GM21515 (cell line): ENCODE results near the gene CD28.

Experiments used
- ATAC-seq: cut with Tn5 transposase; IDR thresholded peaks from one replicate; pipeline ENCODE4 v1.9.1; 2021; ENCODE audit not compliant: unreplicated experiment

CD28 gene

GRCh38 chr2:203706403-203706802, at the start of gene CD28:
CD28 (plus strand) TSS chr2:203706639; CDS start chr2:203706697, 58 bp downstream.
- peak; percentile 100 for ATAC-seq

- ATAC-seq, result peak; percentile 86
These were observed 46.9 kb upstream of the CD28 start for GRCh38 chr2:203659331-203660049.

GRCh38 chr2:203660465-203660864, 46.0 kb upstream of the CD28 start:
- ATAC-seq, result no peak

- ATAC-seq, result no peak
These were observed 45.0 kb upstream of the CD28 start for GRCh38 chr2:203661279-203661908.

GRCh38 chr2:203662487-203662886, 44.0 kb upstream of the CD28 start:
- ATAC-seq, result no peak

- ATAC-seq, result no peak
These were observed 43.5 kb upstream of the CD28 start for GRCh38 chr2:203662951-203663350.

GRCh38 chr2:203664029-203664755, 42.2 kb upstream of the CD28 start:
- ATAC-seq, result no peak

GRCh38 chr2:203667838-203668237, 38.6 kb upstream of the CD28 start:
- ATAC-seq, result no peak

GRCh38 chr2:203669820-203670219, 36.6 kb upstream of the CD28 start:
- ATAC-seq, result no peak

GRCh38 chr2:203670939-203671338, 35.5 kb upstream of the CD28 start:
- no peak for ATAC-seq

- ATAC-seq, result no peak
These were observed 34.6 kb upstream of the CD28 start for GRCh38 chr2:203671876-203672275.

GRCh38 chr2:203672856-203673255, 33.6 kb upstream of the CD28 start:
- no peak for ATAC-seq

- peak; percentile 94 for ATAC-seq
These were observed 32.5 kb upstream of the CD28 start for GRCh38 chr2:203673933-203674332.

GRCh38 chr2:203675086-203675485, 31.4 kb upstream of the CD28 start:
- ATAC-seq, result no peak

- ATAC-seq, result no peak
These were observed 27.5 kb upstream of the CD28 start for GRCh38 chr2:203678971-203679370.

GRCh38 chr2:203679401-203679800, 27.0 kb upstream of the CD28 start:
- ATAC-seq, result no peak

GRCh38 chr2:203681978-203682377, 24.5 kb upstream of the CD28 start:
- no peak for ATAC-seq

- ATAC-seq, result no peak
These were observed 23.7 kb upstream of the CD28 start for GRCh38 chr2:203682688-203683130.

GRCh38 chr2:203683421-203683820, 23.0 kb upstream of the CD28 start:
- ATAC-seq, result no peak

GRCh38 chr2:203683932-203684556, 22.4 kb upstream of the CD28 start:
- ATAC-seq, result peak; percentile 75

- ATAC-seq, result no peak
These were observed 21.3 kb upstream of the CD28 start for GRCh38 chr2:203685081-203685621.
